PC-3 (cell line): ENCODE measurements around the gene ACVR1. TPM values are rescaled to one million over a fixed set of nuclear protein-coding genes. Genes with fewer than 3 reads are reported as not detected.
A peak's percentile ranks its signal among the peaks of the same experiment; 100 is the strongest.

Experiments
- ATAC-seq: fragments of 200-7000 bp; cut with Tn5 transposase; 2 replicates; pipeline ENCODE4 v1.9.1; 2020; ENCODE audit warnings: mild to moderate bottlenecking, moderate library complexity
- BruUV-seq: library from RNA; stranded (reverse); fragments of 400-500 nt; replicated peaks from 2 replicates; lab custom pipeline; 2021; lab: Mats Ljungman, UMichigan
- CTCF ChIA-PET: fragments of 300-600 bp; sonication (Branson Sonifier 250); formaldehyde crosslinking; loops from one replicate; lab custom pipeline; 2022; ENCODE audit warnings: antibody characterized with exemption; lab: Charles Lee
- POLR2A ChIA-PET: fragments of 300-600 bp; sonication (Branson Sonifier 250); formaldehyde crosslinking; loops from one replicate; lab custom pipeline; 2022; ENCODE audit warnings: antibody characterized with exemption; ENCODE audit not compliant: unreplicated experiment; lab: Charles Lee
- DNase-seq: peaks from one replicate; pipeline ENCODE4 v3.0.0-alpha.2; 2015
- H2AFZ ChIP-seq: fragments of 300-600 bp; sonication (generic); 2 replicates; pipeline ENCODE4 v1.6.0; 2016; ENCODE audit warnings: antibody characterized with exemption, low read length
- H3F3A ChIP-seq: fragments of 300-600 bp; sonication (generic); one replicate; pipeline ENCODE4 v1.6.0; 2017; ENCODE audit warnings: antibody characterized with exemption, low read length, control low read depth, mild to moderate bottlenecking; ENCODE audit not compliant: unreplicated experiment
- H3K27ac ChIP-seq: fragments of 300-600 bp; sonication (generic); 2 replicates; pipeline ENCODE4 v1.5.1; 2016; ENCODE audit warnings: mild to moderate bottlenecking, low read length
- H3K27me3 ChIP-seq: fragments of 300-600 bp; sonication (generic); 2 replicates; pipeline ENCODE4 v1.6.1; 2016; ENCODE audit warnings: low read length, mixed read lengths
- H3K36me3 ChIP-seq: fragments of 300-600 bp; sonication (generic); 2 replicates; pipeline ENCODE4 v1.6.1; 2016; ENCODE audit warnings: low read depth, mixed run types, low read length, mixed read lengths
- H3K4me1 ChIP-seq: fragments of 300-600 bp; sonication (generic); 2 replicates; pipeline ENCODE4 v1.5.1; 2016; ENCODE audit warnings: low read length; ENCODE audit not compliant: insufficient read depth
- H3K4me2 ChIP-seq: fragments of 300-600 bp; sonication (generic); 2 replicates; pipeline ENCODE4 v1.6.0; 2016; ENCODE audit warnings: low read length
- H3K4me3 ChIP-seq: fragments of 300-600 bp; sonication (generic); 2 replicates; pipeline ENCODE4 v1.5.1; 2016; ENCODE audit warnings: mild to moderate bottlenecking, low read length, mixed read lengths
- H3K79me2 ChIP-seq: fragments of 300-600 bp; sonication (generic); 2 replicates; pipeline ENCODE4 v1.6.1; 2017; ENCODE audit warnings: low read length, mixed read lengths
- H3K9ac ChIP-seq: fragments of 300-600 bp; sonication (generic); 2 replicates; pipeline ENCODE4 v1.6.0; 2016; ENCODE audit warnings: mild to moderate bottlenecking, low read length
- H3K9me2 ChIP-seq: fragments of 300-600 bp; sonication (generic); replicated peaks from 2 replicates; pipeline ENCODE4 v1.6.1; 2016; ENCODE audit warnings: mixed run types, low read length, mixed read lengths
- H3K9me3 ChIP-seq: fragments of 300-600 bp; sonication (generic); 2 replicates; pipeline ENCODE4 v1.6.1; 2016; ENCODE audit warnings: low read length, mixed read lengths
- H4K20me1 ChIP-seq: fragments of 300-600 bp; sonication (generic); 2 replicates; pipeline ENCODE4 v1.6.1; 2016; ENCODE audit warnings: low read length, mixed read lengths
- CTCF ChIP-seq: fragments of 300-600 bp; sonication (generic); conservative IDR thresholded peaks from 2 replicates; pipeline ENCODE4 v1.5.1; 2017; ENCODE audit warnings: antibody characterized with exemption, low read depth, mild to moderate bottlenecking, low read length
- EZH2 ChIP-seq: fragments of 300-600 bp; sonication (generic); IDR thresholded peaks from one replicate; pipeline ENCODE4 v1.6.1; 2017; ENCODE audit warnings: antibody characterized with exemption, mild to moderate bottlenecking, low read length; ENCODE audit not compliant: unreplicated experiment
- EZH2phosphoT487 ChIP-seq: fragments of 300-600 bp; sonication (generic); IDR thresholded peaks from 2 replicates; pipeline ENCODE4 v1.6.1; 2018; ENCODE audit warnings: mild to moderate bottlenecking, antibody characterized with exemption, low read length, borderline replicate concordance
- intact Hi-C: fragments of 100-400 bp; cut with micrococcal nuclease; formaldehyde crosslinking; loops from 2 replicates; pipeline ENCODE4 v1.9.0; 2023
- total RNA-seq: library from RNA; depleted of rRNA; stranded (reverse); fragments of >200 nt; gene quantifications from 2 replicates; pipeline ENCODE4 v1.2.3, GENCODE V29; 2014

The ACVR1 gene
- total RNA-seq, 1 experiment from 2014 or later: 6.7 TPM

GRCh38 chr2:157876786-157877138, 632 bp upstream of the ACVR1 start:
- Histone ChIP-seq H3K4me2 (peak overlapping the region; percentile 99), H4K20me1 (0 out of 2 replicates have a peak, but pooled peaks cover 7% of the 10 kb centered on the region), H3K4me1 (peaks cover 30% of the 10 kb centered on the region), H3K36me3 (no peaks in the 10 kb centered on the region), H3K4me3 (peak overlapping the region; percentile 87), H3K9ac (peak overlapping the region; percentile 76), H2AFZ (peak overlapping the region; percentile 84), H3F3A (no peaks in the 10 kb centered on the region), H3K27ac (peak overlapping the region; percentile 56), H3K9me3 (no peaks in the 10 kb centered on the region), H3K79me2 (peaks cover 35% of the 10 kb centered on the region), H3K27me3 (no peaks in the 10 kb centered on the region), H3K9me2 (no peaks in the 10 kb centered on the region)
- ChIA-PET POLR2A (interaction anchor here (0.5 to 1.0 kb wide), 3 partner anchors 16 to 92 kb away, joined by 3 to 8 read pairs (median 3); no protein-coding TSS in a partner anchor), CTCF (interaction anchor here (1.3 kb wide), 1 partner anchor 84 kb away, joined by 4 read pairs; no protein-coding TSS in a partner anchor)
- no peak for DNase-seq
- no peak for TF ChIP-seq EZH2phosphoT487
- TF ChIP-seq CTCF: no peak
- no peak for TF ChIP-seq EZH2
- intact Hi-C loops: loop anchor here (1.0 to 5.0 kb wide), 5 partner anchors 19 to 134 kb away; no protein-coding TSS in a partner anchor
- no TSS peak for BruUV-seq
- ATAC-seq: no peak

- H3K9me2 ChIP-seq: no peaks in the 10 kb centered on the region
- H3K27me3 ChIP-seq: no peaks in the 10 kb centered on the region
- ChIA-PET POLR2A (interaction anchor here (0.6 to 1.0 kb wide), 3 partner anchors 26 to 841 kb away, joined by 3 to 4 read pairs (median 3); no protein-coding TSS in a partner anchor), CTCF (no interaction called here)
- BruUV-seq: no TSS peak
- H3K4me3 ChIP-seq: peak overlapping the region; percentile 87
- H3K9me3 ChIP-seq: no peaks in the 10 kb centered on the region
- H3K4me1 ChIP-seq: peaks cover 24% of the 10 kb centered on the region
- DNase-seq (peak; percentile 36), ATAC-seq (peak; percentile 47)
- H3K9ac ChIP-seq: peak overlapping the region; percentile 76
- 0 out of 2 replicates have a peak, but pooled peaks cover 7% of the 10 kb centered on the region for H4K20me1 ChIP-seq
- H2AFZ ChIP-seq: peak overlapping the region; percentile 75
- no peaks in the 10 kb centered on the region for H3F3A ChIP-seq
- peaks cover 47% of the 10 kb centered on the region for H3K79me2 ChIP-seq
- no peaks in the 10 kb centered on the region for H3K36me3 ChIP-seq
- intact Hi-C loops: loop anchor here (1.0 to 5.0 kb wide), 5 partner anchors 18 to 135 kb away; no protein-coding TSS in a partner anchor
- H3K4me2 ChIP-seq: peak overlapping the region; percentile 97
- H3K27ac ChIP-seq: peak overlapping the region; percentile 81
- TF ChIP-seq EZH2: no peak
- no peak for TF ChIP-seq EZH2phosphoT487
- TF ChIP-seq CTCF: no peak
Observed at GRCh38 chr2:157875641-157876065, 477 bp downstream of the ACVR1 start.
